ENCODE results near the gene ADPRM. TPM values are rescaled to one million over a fixed set of nuclear protein-coding genes. Genes with fewer than 3 reads are reported as not detected.

The ADPRM gene
- total and polyA plus RNA-seq, 4 donors, result 3.7 to 10.8 (median 6.7) TPM

DNA sequence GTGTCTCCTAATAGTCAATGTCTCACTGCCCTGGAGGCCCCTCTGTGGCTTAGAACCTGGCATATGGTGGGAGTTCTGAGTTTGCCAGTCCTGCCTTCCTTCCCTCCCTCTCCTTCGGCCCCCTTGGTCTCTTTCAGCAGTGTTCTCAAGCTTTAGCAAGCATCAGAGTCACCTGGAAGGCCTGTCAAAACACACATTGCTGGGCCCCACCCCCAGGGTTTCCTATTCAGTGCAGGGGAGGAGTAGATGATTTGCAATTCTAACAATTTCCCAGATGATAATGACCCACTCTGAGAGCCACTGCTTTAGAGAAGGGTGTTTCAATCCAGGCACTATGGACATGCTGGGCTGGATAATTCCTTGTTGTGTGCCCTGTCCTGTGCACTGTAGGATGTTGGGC lies 58.8 kb downstream of the ADPRM start:
- TF ChIP-seq HNF4A (conservative IDR thresholded peaks at IDR 0.05) (no peak), RAD21 (IDR thresholded peaks at IDR 0.05) (no peak), REST (IDR thresholded peaks at IDR 0.05) (no peak), CTCF (IDR thresholded peaks at IDR 0.05; ENCODE audit: low read depth, low read length, missing input control) (no peak), FOXA2 (IDR thresholded peaks at IDR 0.05) (no peak)
- TF ChIP-seq, protein P1, sequence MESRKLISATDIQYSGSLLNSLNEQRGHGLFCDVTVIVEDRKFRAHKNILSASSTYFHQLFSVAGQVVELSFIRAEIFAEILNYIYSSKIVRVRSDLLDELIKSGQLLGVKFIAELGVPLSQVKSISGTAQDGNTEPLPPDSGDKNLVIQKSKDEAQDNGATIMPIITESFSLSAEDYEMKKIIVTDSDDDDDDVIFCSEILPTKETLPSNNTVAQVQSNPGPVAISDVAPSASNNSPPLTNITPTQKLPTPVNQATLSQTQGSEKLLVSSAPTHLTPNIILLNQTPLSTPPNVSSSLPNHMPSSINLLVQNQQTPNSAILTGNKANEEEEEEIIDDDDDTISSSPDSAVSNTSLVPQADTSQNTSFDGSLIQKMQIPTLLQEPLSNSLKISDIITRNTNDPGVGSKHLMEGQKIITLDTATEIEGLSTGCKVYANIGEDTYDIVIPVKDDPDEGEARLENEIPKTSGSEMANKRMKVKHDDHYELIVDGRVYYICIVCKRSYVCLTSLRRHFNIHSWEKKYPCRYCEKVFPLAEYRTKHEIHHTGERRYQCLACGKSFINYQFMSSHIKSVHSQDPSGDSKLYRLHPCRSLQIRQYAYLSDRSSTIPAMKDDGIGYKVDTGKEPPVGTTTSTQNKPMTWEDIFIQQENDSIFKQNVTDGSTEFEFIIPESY (IDR thresholded peaks at IDR 0.05), result no peak
- no peak for DNase-seq (ENCODE audit: low spot score)
- no peak overlapping the region for H3K4me3 ChIP-seq (ENCODE audit: low read depth in 1 of 3, low read length in 3 of 3)
- H3K27ac ChIP-seq (ENCODE audit: low read depth in 1 of 2, low read length in 2 of 2), result peak overlapping the region; percentile 86 to 87
- H3K9me3 ChIP-seq (ENCODE audit: control insufficient read depth in 4 of 4, low read length in 3 of 4), result no peaks in the 10 kb centered on the region
- H3K4me1 ChIP-seq (ENCODE audit: control insufficient read depth in 4 of 4, insufficient read depth in 4 of 4, low read length in 3 of 4), result peaks cover 15 to 44% (median 34%) of the 10 kb centered on the region in 4 donors
- no peak overlapping the region for H3K9ac ChIP-seq (ENCODE audit: low read depth in 1 of 2, low read length in 2 of 2)
- WGBS, result 41% methylated on average over 1 of the region's 1 CpG
- peaks cover 0 to 3% (median 1%) of the 10 kb centered on the region in 4 donors for H3K36me3 ChIP-seq (ENCODE audit: control insufficient read depth in 4 of 4, insufficient read depth in 3 of 4, low read depth in 1 of 4, low read length in 3 of 4)
- no peaks in the 10 kb centered on the region for H3K27me3 ChIP-seq (ENCODE audit: control insufficient read depth in 4 of 4, insufficient read depth in 4 of 4, low read length in 3 of 4)

GRCh38 chr17:10756619-10757018 lies 59.2 kb downstream of the ADPRM start:
- H3K27ac ChIP-seq (ENCODE audit: low read depth in 1 of 2, low read length in 2 of 2), result peak overlapping the region; percentile 86 to 87
- peak overlapping the region in 1 of 2 donors; percentile 2 for H3K9ac ChIP-seq (ENCODE audit: low read depth in 1 of 2, low read length in 2 of 2)
- DNase-seq (ENCODE audit: low spot score), result no peak
- H3K27me3 ChIP-seq (ENCODE audit: control insufficient read depth in 4 of 4, insufficient read depth in 4 of 4, low read length in 3 of 4), result no peaks in the 10 kb centered on the region
- peaks cover 15 to 44% (median 34%) of the 10 kb centered on the region in 4 donors for H3K4me1 ChIP-seq (ENCODE audit: control insufficient read depth in 4 of 4, insufficient read depth in 4 of 4, low read length in 3 of 4)
- H3K9me3 ChIP-seq (ENCODE audit: control insufficient read depth in 4 of 4, low read length in 3 of 4), result no peaks in the 10 kb centered on the region
- no peak overlapping the region for H3K4me3 ChIP-seq (ENCODE audit: low read depth in 1 of 3, low read length in 3 of 3)
- 33% methylated on average over 2 of the region's 2 CpGs for WGBS
- H3K36me3 ChIP-seq (ENCODE audit: control insufficient read depth in 4 of 4, insufficient read depth in 3 of 4, low read depth in 1 of 4, low read length in 3 of 4), result peaks cover 0 to 3% (median 1%) of the 10 kb centered on the region in 4 donors
- no peak for TF ChIP-seq REST (IDR thresholded peaks at IDR 0.05)
- TF ChIP-seq RXRA (IDR thresholded peaks at IDR 0.05), result no peak
- TF ChIP-seq TAF1 (conservative IDR thresholded peaks at IDR 0.05), result no peak
- TF ChIP-seq FOXA1 (IDR thresholded peaks at IDR 0.05), result no peak
- peak; percentile 19 for TF ChIP-seq HNF4G (IDR thresholded peaks at IDR 0.05)
- TF ChIP-seq YY1 (IDR thresholded peaks at IDR 0.05), result no peak
- TF ChIP-seq, protein P2, sequence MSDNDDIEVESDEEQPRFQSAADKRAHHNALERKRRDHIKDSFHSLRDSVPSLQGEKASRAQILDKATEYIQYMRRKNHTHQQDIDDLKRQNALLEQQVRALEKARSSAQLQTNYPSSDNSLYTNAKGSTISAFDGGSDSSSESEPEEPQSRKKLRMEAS (IDR thresholded peaks at IDR 0.05), result no peak
- TF ChIP-seq SP1 (IDR thresholded peaks at IDR 0.05), result no peak
- no peak for TF ChIP-seq GABPA (IDR thresholded peaks at IDR 0.05 in 1 of 2, conservative IDR thresholded peaks at IDR 0.05 in 1 of 2)
- no peak for TF ChIP-seq ATF3 (IDR thresholded peaks at IDR 0.05)
- peak in 1 of 2 donors; percentile 52 for TF ChIP-seq HNF4A (conservative IDR thresholded peaks at IDR 0.05)
- TF ChIP-seq, protein P1 (IDR thresholded peaks at IDR 0.05), result no peak

Measured in liver (tissue), 9 donors.